GM12878 (cell line): Measurements from ENCODE around the gene PRSS56.
"Not testable (repeated sequence)": the region's sequence is repeated elsewhere in the genome, so short reads cannot be mapped to it uniquely, and the experiment has no call there.

Experiments
- CTCF ChIP-seq, 3 experiments: IDR thresholded peaks in 2 of 3; conservative IDR thresholded peaks in 1 of 3; 2 replicates each; pipeline ENCODE4 v1.5.1; 2011; ENCODE audit warnings: low read depth in 3 of 3, low read length in 3 of 3, mild to moderate bottlenecking in 3 of 3, control low read depth in 2 of 3, moderate library complexity in 2 of 3, inconsistent platforms in 1 of 3, mixed read lengths in 1 of 3; ENCODE audit not compliant: control insufficient read depth in 2 of 3, insufficient read depth in 1 of 3; ENCODE audit errors: extremely low read depth in 1 of 3
- E2F8 ChIP-seq: fragments of 450-650 bp; IDR thresholded peaks from 2 replicates; pipeline ENCODE4 v1.6.1; 2018; ENCODE audit warnings: mild to moderate bottlenecking, low read depth, moderate library complexity; ENCODE audit not compliant: partially characterized antibody
- SMC3 ChIP-seq: IDR thresholded peaks from 2 replicates; pipeline ENCODE4 v1.6.1; 2011; ENCODE audit warnings: low read length, improper control_type of control experiment, borderline replicate concordance
- ZBTB40 ChIP-seq: fragments of 450-650 bp; IDR thresholded peaks from 2 replicates; pipeline ENCODE4 v1.6.1; 2016; ENCODE audit warnings: mild to moderate bottlenecking, moderate library complexity, borderline replicate concordance
- TF ChIP-seq, protein P1 (sequence below): fragments of 450-650 bp; IDR thresholded peaks from 2 replicates; pipeline ENCODE4 v1.6.1; 2017; ENCODE audit warnings: borderline replicate concordance

DNA sequence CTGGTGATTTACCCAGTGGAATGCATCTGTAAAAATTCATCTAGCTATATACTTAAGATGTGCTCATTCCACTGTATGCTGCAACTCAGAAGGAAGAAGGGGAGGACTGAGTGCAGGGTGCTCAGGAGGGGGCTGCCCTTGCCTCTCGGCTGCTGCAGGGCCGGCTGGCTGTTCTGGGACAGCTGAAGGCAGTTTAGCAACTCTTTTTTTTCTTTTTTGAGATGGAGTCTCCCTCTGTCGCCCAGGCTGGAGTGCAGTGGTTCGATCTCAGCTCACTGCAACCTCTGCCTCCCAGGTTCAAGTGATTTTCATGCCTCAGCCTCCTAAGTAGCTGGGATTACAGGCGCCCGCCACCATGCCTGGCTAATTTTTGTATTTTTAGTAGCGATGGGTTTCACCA is 12.6 kb downstream of the PRSS56 start:
- TF ChIP-seq CTCF (IDR thresholded peaks at IDR 0.05 in 2 of 3, conservative IDR thresholded peaks at IDR 0.05 in 1 of 3; ENCODE audit: control insufficient read depth in 2 of 3, extremely low read depth in 1 of 3, insufficient read depth in 1 of 3, low read depth in 3 of 3, low read length in 3 of 3); E2F8; ZBTB40; SMC3: not testable (repeated sequence)
- TF ChIP-seq, protein P1, sequence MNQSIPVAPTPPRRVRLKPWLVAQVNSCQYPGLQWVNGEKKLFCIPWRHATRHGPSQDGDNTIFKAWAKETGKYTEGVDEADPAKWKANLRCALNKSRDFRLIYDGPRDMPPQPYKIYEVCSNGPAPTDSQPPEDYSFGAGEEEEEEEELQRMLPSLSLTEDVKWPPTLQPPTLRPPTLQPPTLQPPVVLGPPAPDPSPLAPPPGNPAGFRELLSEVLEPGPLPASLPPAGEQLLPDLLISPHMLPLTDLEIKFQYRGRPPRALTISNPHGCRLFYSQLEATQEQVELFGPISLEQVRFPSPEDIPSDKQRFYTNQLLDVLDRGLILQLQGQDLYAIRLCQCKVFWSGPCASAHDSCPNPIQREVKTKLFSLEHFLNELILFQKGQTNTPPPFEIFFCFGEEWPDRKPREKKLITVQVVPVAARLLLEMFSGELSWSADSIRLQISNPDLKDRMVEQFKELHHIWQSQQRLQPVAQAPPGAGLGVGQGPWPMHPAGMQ: not testable (repeated sequence)
